Measurements from ENCODE around the gene EDNRA. TPM values are rescaled to one million over a fixed set of nuclear protein-coding genes. Genes with fewer than 3 reads are reported as not detected.

EDNRA gene
- total and polyA plus RNA-seq, 2 of the 8 experiments (the other 6 are each of a cell fraction or from before 2014, with no cell fraction given), result 1.7 to 3.3 TPM

GRCh38 chr4:147589586-147589985, 108.7 kb downstream of the EDNRA start:
- H2AK5ac ChIP-seq (ENCODE audit: low read depth, low read length), result no peak overlapping the region
- POLR2A ChIA-PET (ENCODE audit: partially characterized antibody), result interaction anchor here (1.2 kb wide), 1 partner anchor 245 kb away, joined by 3 read pairs; no protein-coding TSS in a partner anchor
- H3K9ac ChIP-seq (replicated peaks in 1 of 4; ENCODE audit: extremely low read depth in 1 of 4, low read depth in 3 of 4, low read length in 3 of 4), result no peak overlapping the region
- H2BK120ac ChIP-seq (replicated peaks; ENCODE audit: low read depth, low read length), result no peak overlapping the region
- H4K8ac ChIP-seq (ENCODE audit: extremely low read depth, insufficient read depth, low read length), result no peak overlapping the region; the same call in 1 of the 2 replicates
- H3K14ac ChIP-seq (ENCODE audit: insufficient read length), result no peak overlapping the region
- no peak overlapping the region for H3K23ac ChIP-seq (ENCODE audit: insufficient read length)
- no peaks in the 10 kb centered on the region for H3K27me3 ChIP-seq (replicated peaks in 1 of 4; ENCODE audit: control insufficient read depth in 3 of 4, extremely low read depth in 1 of 4, insufficient read depth in 3 of 4, low read length in 3 of 4)
- no peak for DNase-seq (ENCODE audit: low read depth in 1 of 2, low spot score in 2 of 2)
- H3K4me3 ChIP-seq (ENCODE audit: extremely low read depth in 1 of 4, insufficient read depth in 2 of 4, low read depth in 3 of 4, low read length in 4 of 4), result no peak overlapping the region
- CTCF ChIA-PET (ENCODE audit: partially characterized antibody), result interaction anchor here (0.6 to 3.1 kb wide), 38 partner anchors 8 to 570 kb away, joined by 3 to 32 read pairs (median 4); partner anchors contain the start of gene EDNRA
- WGBS, 2 experiments (ENCODE audit: extremely low coverage in 1 of 2, insufficient coverage in 1 of 2, insufficient read length in 1 of 2, insufficient replicate concordance in 2 of 2, low coverage in 1 of 2, low lambda C conversion rate in 2 of 2, missing lambda C conversion rate in 1 of 2), result 87% methylated on average over 1 of the region's 1 CpG; no CpG with 5 or more reads in 1 of the 2 experiments
- no peaks in the 10 kb centered on the region for H3K23me2 ChIP-seq (ENCODE audit: low read depth, low read length)
- no peak overlapping the region for H3K56ac ChIP-seq (replicated peaks; ENCODE audit: insufficient read length, low read depth, low read length)
- H4K20me1 ChIP-seq (replicated peaks in 1 of 2; ENCODE audit: control insufficient read depth in 1 of 2, insufficient read depth in 2 of 2, low read length in 2 of 2), result no peaks in the 10 kb centered on the region
- no peak overlapping the region for H2BK15ac ChIP-seq (ENCODE audit: low read length)
- H3K18ac ChIP-seq (ENCODE audit: extremely low read depth, low read length), result no peak overlapping the region
- no peak overlapping the region for H2BK12ac ChIP-seq (ENCODE audit: low read depth, low read length)
- no peak overlapping the region for H4K5ac ChIP-seq (ENCODE audit: insufficient read length, low read depth, low read length)
- no peak overlapping the region for H3K27ac ChIP-seq (ENCODE audit: low read depth, low read length)
- H2AFZ ChIP-seq (ENCODE audit: low read length), result peak overlapping the region; percentile 11; the same call in 1 of the 2 replicates
- H3K4me1 ChIP-seq (replicated peaks in 1 of 4; ENCODE audit: control insufficient read depth in 3 of 4, insufficient read depth in 4 of 4, low read length in 3 of 4), result peaks cover 0 to 3% (median 0%) of the 10 kb centered on the region in 4 experiments; a peak in 1 of 7 replicates
- peaks cover 3 to 4% of the 10 kb centered on the region in 2 experiments; a peak in 2 of 4 replicates for H3K9me3 ChIP-seq (ENCODE audit: insufficient read depth in 2 of 2, low read depth in 1 of 2, low read length in 1 of 2)
- no peaks in the 10 kb centered on the region for H3K36me3 ChIP-seq (ENCODE audit: control insufficient read depth in 2 of 4, insufficient read depth in 4 of 4, low read length in 3 of 4)
- no peak for FAIRE-seq
- no peak overlapping the region for H2BK5ac ChIP-seq (ENCODE audit: low read depth, low read length)
- no peak overlapping the region for H2BK20ac ChIP-seq (ENCODE audit: low read length)
- no peak overlapping the region for H4K91ac ChIP-seq (replicated peaks; ENCODE audit: insufficient read length, low read length)
- no peaks in the 10 kb centered on the region for H3K79me2 ChIP-seq (ENCODE audit: control insufficient read depth in 1 of 2, insufficient read depth in 2 of 2, low read length in 2 of 2)
- no peak overlapping the region for H3K4me2 ChIP-seq (ENCODE audit: insufficient read depth in 1 of 2, low read depth in 2 of 2, low read length in 2 of 2)
- H3K4ac ChIP-seq (replicated peaks; ENCODE audit: insufficient read length, low read depth, low read length), result peak overlapping the region; percentile 48
- H3K79me1 ChIP-seq (ENCODE audit: low read depth, low read length), result no peaks in the 10 kb centered on the region
- TF ChIP-seq SRF (IDR thresholded peaks at IDR 0.05; ENCODE audit: low read depth, low read length) (no peak), CREB1 (IDR thresholded peaks at IDR 0.05) (no peak), POU5F1 (IDR thresholded peaks at IDR 0.05; ENCODE audit: low read depth, low read length) (no peak)

Data from H1 (cell line).